Activated T-helper 1 cell treated with anti-CD3 and anti-CD28 coated beads, Interleukin-2, amount 50 U/mL, for 16 hours (primary cell): ENCODE results near the gene FOXL3.

Source experiments
- DNase-seq, 2 donors: peaks; one replicate each; pipeline ENCODE4 v3.0.0-alpha.2; 2020; ENCODE audit warnings: low read depth in 1 of 2, low spot score in 1 of 2

The FOXL3 gene

DNA sequence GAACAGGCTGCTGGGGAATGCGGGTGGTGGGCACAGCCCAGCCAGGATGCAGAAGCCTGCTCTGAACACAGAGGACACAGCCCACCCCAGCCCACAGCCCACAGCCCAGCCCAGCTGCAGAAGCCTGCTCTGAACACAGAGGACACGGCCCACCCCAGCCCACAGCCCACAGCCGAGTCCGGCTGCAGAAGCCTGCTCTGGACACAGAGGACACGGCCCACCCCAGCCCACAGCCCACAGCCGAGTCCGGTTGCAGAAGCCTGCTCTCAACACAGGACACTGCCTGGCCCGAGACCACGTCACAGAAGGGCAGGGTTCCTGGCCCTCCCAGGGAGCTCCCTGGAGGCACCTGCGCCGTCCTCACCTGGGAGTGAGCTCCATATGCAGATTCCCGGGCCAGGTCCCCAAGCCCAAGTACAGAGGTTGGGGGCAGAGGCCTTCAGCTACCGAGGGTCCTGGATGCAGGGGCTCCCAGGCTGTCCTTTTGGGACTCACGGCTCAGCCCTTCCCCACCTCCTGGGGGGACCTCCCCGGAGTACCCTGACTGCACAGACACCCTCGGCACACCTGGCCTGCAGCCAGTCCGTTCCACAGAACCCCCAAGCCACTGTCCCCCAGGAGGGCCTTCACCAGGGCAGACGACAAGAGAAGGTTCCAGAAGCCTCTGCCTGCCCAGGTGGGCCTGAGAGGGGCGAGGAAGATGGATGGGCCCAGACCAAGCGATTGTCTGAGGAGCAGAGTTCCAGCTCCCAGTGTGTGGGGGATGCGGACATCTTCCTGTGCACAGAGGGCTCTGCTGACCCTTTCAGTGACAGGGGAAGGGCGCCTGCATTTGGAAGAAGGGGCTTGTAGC, 23.7 kb upstream of the FOXL3 start:
- DNase-seq, result no peak

GRCh38 chr7:266851-267840, 22.8 kb upstream of the FOXL3 start:
- no peak for DNase-seq

- no peak for DNase-seq
Observed at GRCh38 chr7:268991-269390, 21.0 kb upstream of the FOXL3 start.

DNA sequence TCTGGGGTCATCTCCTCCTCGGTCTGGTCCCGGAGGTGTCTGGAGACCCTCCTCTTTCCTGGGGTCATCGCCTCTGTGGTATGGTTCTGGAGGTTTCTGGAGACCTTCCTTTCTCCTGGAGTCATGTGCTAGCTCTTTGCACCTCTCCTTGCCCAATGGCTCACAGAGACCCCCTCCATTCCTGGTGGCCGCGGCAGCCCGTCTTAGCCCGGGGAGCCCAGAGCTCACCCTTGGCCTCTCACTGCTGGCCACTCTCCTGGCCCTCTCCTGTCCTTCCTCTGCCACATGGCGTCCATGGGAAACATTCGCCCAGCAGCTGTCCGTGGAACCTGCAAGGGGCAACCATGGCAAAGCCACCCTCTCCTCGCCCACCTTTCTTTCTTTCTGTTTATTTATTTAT, 20.2 kb upstream of the FOXL3 start:
- no peak for DNase-seq

GRCh38 chr7:270351-270983, 19.5 kb upstream of the FOXL3 start:
- DNase-seq, result no peak

GRCh38 chr7:271266-272107, 18.5 kb upstream of the FOXL3 start:
- no peak for DNase-seq

GRCh38 chr7:272108-272615, 17.8 kb upstream of the FOXL3 start:
- no peak for DNase-seq

DNA sequence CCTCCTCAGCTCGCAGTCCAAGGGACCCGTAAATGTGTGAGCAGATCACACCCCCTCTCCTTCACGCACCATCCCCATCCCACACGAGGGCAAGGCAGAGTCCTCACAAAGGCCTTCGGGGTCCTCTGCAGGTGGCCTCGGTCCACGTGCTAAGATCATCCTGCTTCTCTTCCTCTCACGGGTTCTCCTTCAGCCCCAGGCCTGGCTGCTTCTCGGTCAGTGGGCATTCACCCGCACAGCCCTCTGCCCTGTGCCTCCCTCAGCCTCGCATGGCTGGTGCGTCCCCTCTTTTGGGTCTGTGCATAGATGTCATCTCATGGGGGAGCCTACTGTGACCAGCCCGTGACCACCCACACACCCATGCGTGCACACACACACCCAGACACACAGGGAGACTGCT, 17.3 kb upstream of the FOXL3 start:
- no peak for DNase-seq

DNA sequence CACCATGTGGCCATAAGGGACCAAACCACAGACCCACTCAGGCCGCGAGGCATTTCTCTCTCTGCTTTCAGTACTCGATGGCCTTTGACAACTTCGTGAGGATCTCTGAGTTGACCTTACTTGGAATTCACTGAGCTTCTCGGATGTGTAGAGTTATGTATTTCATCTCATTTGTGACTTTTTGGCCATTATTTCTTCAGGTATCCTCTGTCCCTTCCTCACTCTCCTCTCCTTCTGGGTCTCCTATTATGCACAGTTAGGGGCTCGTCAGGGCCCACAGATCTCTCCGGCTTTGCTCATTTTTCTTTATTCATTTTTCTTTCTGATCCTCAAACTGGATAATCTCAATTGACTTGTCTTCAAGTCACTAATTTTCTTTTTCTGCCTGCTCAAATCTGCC, 16.6 kb upstream of the FOXL3 start:
- no peak for DNase-seq

DNA sequence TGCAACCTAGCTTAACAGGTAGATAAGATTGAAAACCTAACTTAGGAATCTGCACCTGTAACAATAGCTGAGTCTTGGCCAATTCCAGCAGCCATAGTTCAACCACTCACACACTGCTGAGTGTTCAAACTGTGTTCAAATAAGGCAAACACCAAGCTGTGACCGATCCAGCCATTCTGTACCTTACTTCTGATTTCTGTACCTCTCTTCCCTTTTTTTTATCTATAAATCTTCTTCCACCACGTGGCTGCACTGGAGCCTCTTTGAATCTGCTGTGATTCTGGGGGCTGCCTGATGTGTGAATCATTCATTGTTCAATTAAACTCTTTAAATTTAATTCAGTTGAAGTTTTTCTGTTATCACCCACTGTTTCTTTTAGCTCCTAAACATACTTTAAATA, 15.7 kb upstream of the FOXL3 start:
- no peak for DNase-seq

- DNase-seq, result no peak
Observed at GRCh38 chr7:276230-276835, 13.6 kb upstream of the FOXL3 start.

DNA sequence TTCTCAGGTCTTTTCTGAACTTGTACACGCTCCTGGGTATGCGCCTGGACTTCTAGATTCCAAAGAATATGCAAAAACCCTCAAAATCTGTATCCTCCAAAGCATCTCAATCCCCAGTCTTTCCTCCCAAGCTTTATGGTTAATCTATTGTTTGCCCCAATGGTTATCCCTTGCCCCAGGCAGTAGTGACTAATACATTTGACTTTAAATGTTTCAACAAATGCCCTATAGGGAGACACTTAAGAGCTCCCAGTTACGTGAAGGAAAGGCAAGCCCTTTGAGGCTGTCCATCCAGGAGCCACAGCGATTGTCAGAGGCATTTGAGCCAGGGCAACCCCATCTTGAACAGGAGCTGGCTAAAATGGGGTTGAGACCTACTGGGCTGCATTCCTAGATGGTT, 12.7 kb upstream of the FOXL3 start:
- DNase-seq, result no peak

- no peak for DNase-seq
Observed at GRCh38 chr7:278081-278480, 11.9 kb upstream of the FOXL3 start.

- DNase-seq, result no peak
Observed at GRCh38 chr7:279821-280220, 10.1 kb upstream of the FOXL3 start.

GRCh38 chr7:280461-280860, 9.5 kb upstream of the FOXL3 start:
- no peak for DNase-seq

DNA sequence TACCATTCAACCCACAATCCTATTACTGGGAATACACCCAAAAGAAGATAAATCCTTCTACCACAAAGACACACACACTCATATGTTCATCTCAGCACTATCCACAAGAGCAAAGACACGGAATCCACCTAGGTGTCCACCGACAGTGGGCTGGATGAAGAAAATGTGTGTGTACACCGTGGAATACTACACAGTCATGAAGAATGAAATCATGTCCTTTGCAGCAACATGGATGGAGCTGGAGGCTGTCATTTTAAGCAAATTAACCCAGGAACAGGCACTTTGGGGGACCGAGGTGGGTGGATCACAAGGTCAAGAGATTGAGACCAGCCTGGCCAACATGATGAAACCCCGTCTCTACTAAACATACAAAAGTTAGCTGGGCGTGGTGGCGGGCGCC, 8.3 kb upstream of the FOXL3 start:
- no peak for DNase-seq

DNA sequence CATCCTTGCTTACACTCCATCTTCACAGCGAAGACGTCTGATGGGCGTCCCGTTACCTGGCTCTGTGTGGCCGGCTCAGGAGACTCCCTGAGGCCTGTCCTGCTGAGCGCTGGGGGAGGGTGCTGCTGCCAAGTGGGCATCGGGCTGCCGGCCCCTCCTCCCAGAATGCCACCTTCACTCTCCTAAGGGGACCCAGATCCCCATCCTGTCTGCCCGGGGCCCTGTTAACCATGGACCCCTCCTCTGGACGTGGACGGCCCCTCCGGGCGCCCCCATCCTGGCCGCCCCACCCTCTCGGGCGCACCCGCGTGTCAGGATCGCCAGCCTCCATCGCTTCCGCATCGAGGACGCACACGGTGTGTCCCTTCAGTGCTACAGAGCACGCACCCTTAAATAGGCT, 7.3 kb upstream of the FOXL3 start:
- DNase-seq, result no peak

GRCh38 chr7:284762-285722, 4.9 kb upstream of the FOXL3 start:
- DNase-seq, result no peak

DNA sequence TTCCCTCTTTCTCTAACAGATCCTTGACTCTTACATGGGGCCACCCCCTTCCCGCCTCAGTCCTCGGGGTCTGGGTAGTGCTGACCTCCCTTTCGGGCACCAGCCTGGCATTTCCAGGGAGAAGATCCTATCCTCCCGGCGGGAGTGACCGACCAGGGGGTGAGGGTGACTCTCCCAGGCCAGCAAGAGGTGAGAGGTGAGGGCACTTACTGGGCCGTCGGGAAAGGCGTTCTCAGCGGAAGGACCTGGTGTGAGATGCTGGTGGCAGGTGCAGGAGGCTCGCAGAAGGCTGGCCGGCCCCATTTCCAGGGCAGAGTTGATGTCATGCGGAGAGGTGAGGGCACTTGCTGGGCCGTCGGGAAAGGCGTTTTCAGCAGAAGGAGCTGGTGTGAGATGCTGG, 4.2 kb upstream of the FOXL3 start:
- no peak for DNase-seq
